Measurements from ENCODE around the gene NSUN2.
"Not testable (repeated sequence)": the region's sequence is repeated elsewhere in the genome, so short reads cannot be mapped to it uniquely, and the experiment has no call there.

The NSUN2 gene

GRCh38 chr5:6632888-6633468 lies at the start of gene NSUN2, which contains the start of gene SRD5A1:
NSUN2 (minus strand) TSS chr5:6633044; CDS start chr5:6632979, 65 bp downstream.
SRD5A1 (plus strand) TSS chr5:6633440; CDS start chr5:6633577, 137 bp downstream.
- DNase-seq (ENCODE audit: low read depth), result peak; percentile 91

- no peak for DNase-seq (ENCODE audit: low read depth)
Measured at GRCh38 chr5:6682239-6682638, 49.4 kb upstream of the NSUN2 start.

GRCh38 chr5:6681682-6682081 lies 48.8 kb upstream of the NSUN2 start:
- no peak for DNase-seq (ENCODE audit: low read depth)

GRCh38 chr5:6680922-6681321 lies 48.1 kb upstream of the NSUN2 start:
- DNase-seq (ENCODE audit: low read depth), result no peak

GRCh38 chr5:6678385-6678784 lies 45.5 kb upstream of the NSUN2 start:
- no peak for DNase-seq (ENCODE audit: low read depth)

GRCh38 chr5:6676702-6677101 lies 43.9 kb upstream of the NSUN2 start:
- DNase-seq (ENCODE audit: low read depth), result no peak

- DNase-seq (ENCODE audit: low read depth), result no peak
Measured at GRCh38 chr5:6675784-6676491, 43.1 kb upstream of the NSUN2 start.

GRCh38 chr5:6674886-6675285 lies 42.0 kb upstream of the NSUN2 start:
- DNase-seq (ENCODE audit: low read depth), result no peak

GRCh38 chr5:6674421-6674820 lies 41.6 kb upstream of the NSUN2 start:
- no peak for DNase-seq (ENCODE audit: low read depth)

GRCh38 chr5:6673963-6674362 lies 41.1 kb upstream of the NSUN2 start:
- DNase-seq (ENCODE audit: low read depth), result no peak

- DNase-seq (ENCODE audit: low read depth), result no peak
Measured at GRCh38 chr5:6673031-6673430, 40.2 kb upstream of the NSUN2 start.

- DNase-seq (ENCODE audit: low read depth), result not testable (repeated sequence)
Measured at GRCh38 chr5:6668717-6669116, 35.9 kb upstream of the NSUN2 start.

- DNase-seq (ENCODE audit: low read depth), result no peak
Measured at GRCh38 chr5:6667648-6668047, 34.8 kb upstream of the NSUN2 start.

- no peak for DNase-seq (ENCODE audit: low read depth)
Measured at GRCh38 chr5:6666762-6667161, 33.9 kb upstream of the NSUN2 start.

- no peak for DNase-seq (ENCODE audit: low read depth)
Measured at GRCh38 chr5:6660688-6661087, 27.8 kb upstream of the NSUN2 start.

- DNase-seq (ENCODE audit: low read depth), result no peak
Measured at GRCh38 chr5:6659941-6660684, 27.3 kb upstream of the NSUN2 start.

GRCh38 chr5:6656680-6657079 lies 23.8 kb upstream of the NSUN2 start:
- DNase-seq (ENCODE audit: low read depth), result no peak

- no peak for DNase-seq (ENCODE audit: low read depth)
Measured at GRCh38 chr5:6655432-6655831, 22.6 kb upstream of the NSUN2 start.

GRCh38 chr5:6652025-6652424 lies 19.2 kb upstream of the NSUN2 start:
- DNase-seq (ENCODE audit: low read depth), result no peak

GRCh38 chr5:6649681-6650080 lies 16.8 kb upstream of the NSUN2 start:
- DNase-seq (ENCODE audit: low read depth), result no peak

- no peak for DNase-seq (ENCODE audit: low read depth)
Measured at GRCh38 chr5:6649186-6649585, 16.3 kb upstream of the NSUN2 start.

- not testable (repeated sequence) for DNase-seq (ENCODE audit: low read depth)
Measured at GRCh38 chr5:6645571-6646362, 12.9 kb upstream of the NSUN2 start.

Data from stimulated activated CD4-positive, alpha-beta T cell treated with anti-CD3 and anti-CD28 coated beads, Interleukin-2, amount 100 ng/mL, for 4 hours (primary cell).